Fibroblast of lung (primary cell): ENCODE measurements around the gene MVB12A. TPM values are rescaled to one million over a fixed set of nuclear protein-coding genes. Genes with fewer than 3 reads are reported as not detected.
A peak's percentile ranks its signal among the peaks of the same experiment; 100 is the strongest.

ENCODE experiments used
- DNase-seq, 2 donors: peaks; one replicate each; pipeline versions ENCODE4 v3.0.0 to v3.0.0-alpha.2; 2010; ENCODE audit warnings: low read depth in 2 of 2
- H2AFZ ChIP-seq: 2 replicates; pipeline ENCODE4 v1.5.1; 2012; ENCODE audit warnings: low read length, control low read depth, inconsistent platforms
- H3K27ac ChIP-seq: 2 replicates; pipeline ENCODE4 v1.5.1; 2011; ENCODE audit warnings: low read length, control low read depth; ENCODE audit not compliant: insufficient read depth
- H3K27me3 ChIP-seq: 2 replicates; pipeline ENCODE4 v1.5.1; 2011; ENCODE audit warnings: mild to moderate bottlenecking, low read length; ENCODE audit not compliant: control insufficient read depth, insufficient read depth
- H3K36me3 ChIP-seq: 2 replicates; pipeline ENCODE4 v1.5.1; 2011; ENCODE audit warnings: low read length; ENCODE audit not compliant: control insufficient read depth, insufficient read depth
- H3K4me1 ChIP-seq: 2 replicates; pipeline ENCODE4 v1.5.1; 2011; ENCODE audit warnings: low read length; ENCODE audit not compliant: control insufficient read depth, insufficient read depth; ENCODE audit errors: extremely low read depth
- H3K4me2 ChIP-seq: 2 replicates; pipeline ENCODE4 v1.5.1; 2011; ENCODE audit warnings: low read length, control low read depth; ENCODE audit not compliant: insufficient read depth; ENCODE audit errors: extremely low read depth
- H3K4me3 ChIP-seq, 4 experiments: fragments of 200-600 bp in 1 of 4; sonication (generic) in 1 of 4; replicated peaks in 1 of 4; 2 replicates each; pipeline ENCODE4 v1.5.1; 2011 to 2016; ENCODE audit warnings: low read length in 4 of 4, low read depth in 3 of 4, mild to moderate bottlenecking in 3 of 4, control low read depth in 2 of 4, inconsistent platforms in 1 of 4, mixed read lengths in 1 of 4; ENCODE audit not compliant: insufficient read depth in 1 of 4; ENCODE audit errors: control extremely low read depth in 1 of 4
- H3K79me2 ChIP-seq: 2 replicates; pipeline ENCODE4 v1.5.1; 2012; ENCODE audit warnings: mild to moderate bottlenecking, low read length, inconsistent platforms; ENCODE audit not compliant: control insufficient read depth, insufficient read depth
- H3K9ac ChIP-seq: 2 replicates; pipeline ENCODE4 v1.5.1; 2011; ENCODE audit warnings: mild to moderate bottlenecking, low read length, control low read depth; ENCODE audit not compliant: insufficient read depth
- H3K9me3 ChIP-seq: 2 replicates; pipeline ENCODE4 v1.5.1; 2012; ENCODE audit warnings: low read depth, low read length; ENCODE audit not compliant: control insufficient read depth, insufficient read depth
- H4K20me1 ChIP-seq: 2 replicates; pipeline ENCODE4 v1.5.1; 2011; ENCODE audit warnings: low read length; ENCODE audit not compliant: control insufficient read depth, insufficient read depth; ENCODE audit errors: extremely low read depth
- CTCF ChIP-seq, 2 donors: IDR thresholded peaks in 1 of 2; conservative IDR thresholded peaks in 1 of 2; 1 replicate in 1 of 2; 2 replicates in 1 of 2; pipeline ENCODE4 v1.5.1; 2011 to 2012; ENCODE audit warnings: low read length in 2 of 2, control low read depth in 1 of 2, inconsistent platforms in 1 of 2, low read depth in 1 of 2, mild to moderate bottlenecking in 1 of 2
- EZH2 ChIP-seq: IDR thresholded peaks from 2 replicates; pipeline ENCODE4 v1.5.1; 2012; ENCODE audit warnings: low read length, control low read depth, mild to moderate bottlenecking; ENCODE audit errors: missing control alignments
- polyA minus RNA-seq: library from RNA; depleted of rRNA, polyadenylated mRNA; stranded (reverse); fragments of >200 nt; gene quantifications from 2 replicates; pipeline ENCODE4 v1.2.3, GENCODE V29; 2011; ENCODE audit warnings: low replicate concordance
- polyA plus RNA-seq, 2 donors: library from polyadenylated mRNA; depleted of rRNA in 1 of 2; stranded (reverse) in 1 of 2; unstranded in 1 of 2; fragments of >200 nt; gene quantifications; 2 replicates each; pipeline ENCODE4 v1.2.1, GENCODE V29; 2011 to 2012; ENCODE audit warnings: missing spikeins in 1 of 2
- total RNA-seq: library from RNA; depleted of rRNA; stranded (reverse); fragments of >200 nt; gene quantifications from 2 replicates; pipeline ENCODE4 v1.2.1, GENCODE V29; 2014

MVB12A gene
- 28.0 and 34.7 TPM in 2 replicates for total RNA-seq
- polyA plus RNA-seq: 24.8 and 26.3 TPM in 2 replicates
- 36.7 and 49.2 TPM in 2 replicates for polyA plus RNA-seq (2012)
- polyA minus RNA-seq: 34.6 and 49.5 TPM in 2 replicates

DNA sequence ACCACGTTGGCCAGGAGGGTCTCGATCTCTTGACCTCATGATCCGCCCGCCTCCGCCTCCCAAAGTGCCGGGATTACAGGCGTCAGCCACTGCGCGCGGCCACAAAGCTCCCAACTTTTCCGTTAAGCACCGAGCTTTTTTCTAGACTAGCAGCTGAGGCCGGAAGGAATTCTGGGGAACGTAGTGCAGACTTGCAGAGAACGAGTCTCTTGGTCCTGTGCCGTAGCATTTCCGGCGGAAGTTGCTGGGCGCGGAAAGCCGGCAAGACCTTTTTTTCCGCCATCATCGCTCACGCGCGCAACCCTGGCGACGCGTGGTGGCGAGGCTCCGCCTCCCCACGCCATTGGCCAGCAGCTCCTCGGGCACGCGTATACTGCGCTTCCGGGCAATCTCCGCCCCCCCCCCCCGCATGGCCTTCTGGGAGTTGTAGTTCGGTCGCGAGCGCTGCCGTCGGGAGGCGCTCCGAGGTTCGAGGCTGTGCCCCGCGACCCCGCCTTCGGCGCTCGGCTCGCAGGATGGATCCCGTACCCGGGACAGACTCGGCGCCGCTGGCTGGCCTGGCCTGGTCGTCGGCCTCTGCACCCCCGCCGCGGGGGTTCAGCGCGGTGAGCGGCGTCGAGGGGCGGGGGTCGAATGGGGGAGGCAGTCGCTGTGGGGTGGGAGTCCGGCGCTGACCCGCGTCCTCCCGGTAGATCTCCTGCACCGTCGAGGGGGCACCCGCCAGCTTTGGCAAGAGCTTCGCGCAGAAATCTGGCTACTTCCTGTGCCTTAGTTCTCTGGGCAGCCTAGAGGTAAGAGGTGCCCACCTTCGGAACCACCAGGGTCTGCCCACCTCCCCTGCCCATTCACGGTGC, at the start of gene MVB12A:
Gene MVB12A (plus strand): TSS at position 427 of the 854 bp plus-strand sequence. CDS start 89 bp downstream, at position 516.
- no peaks in the 10 kb centered on the region for H3K79me2 ChIP-seq
- peak within 1 kb of the TSS; percentile 86 for H2AFZ ChIP-seq
- DNase-seq: peak; percentile 99
- H3K27me3 ChIP-seq: peaks cover 2% of the 10 kb centered on the region
- peak within 1 kb of the TSS; percentile 56 for H3K27ac ChIP-seq
- peaks cover 1% of the 10 kb centered on the region for H3K36me3 ChIP-seq
- H3K4me2 ChIP-seq: peak within 1 kb of the TSS; percentile 92
- no peaks in the 10 kb centered on the region for H3K4me1 ChIP-seq
- no peaks in the 10 kb centered on the region for H4K20me1 ChIP-seq
- no peaks in the 10 kb centered on the region for H3K9me3 ChIP-seq
- TF ChIP-seq EZH2 (no peak), CTCF (conservative IDR thresholded peaks at IDR 0.05 in 1 of 2, IDR thresholded peaks at IDR 0.05 in 1 of 2; ENCODE audit: low read depth in 1 of 2, low read length in 2 of 2) (no peak)
- H3K4me3 ChIP-seq: peak within 1 kb of the TSS; percentile 61 to 88 (median 80)
- peak within 1 kb of the TSS; percentile 27 for H3K9ac ChIP-seq

DNA sequence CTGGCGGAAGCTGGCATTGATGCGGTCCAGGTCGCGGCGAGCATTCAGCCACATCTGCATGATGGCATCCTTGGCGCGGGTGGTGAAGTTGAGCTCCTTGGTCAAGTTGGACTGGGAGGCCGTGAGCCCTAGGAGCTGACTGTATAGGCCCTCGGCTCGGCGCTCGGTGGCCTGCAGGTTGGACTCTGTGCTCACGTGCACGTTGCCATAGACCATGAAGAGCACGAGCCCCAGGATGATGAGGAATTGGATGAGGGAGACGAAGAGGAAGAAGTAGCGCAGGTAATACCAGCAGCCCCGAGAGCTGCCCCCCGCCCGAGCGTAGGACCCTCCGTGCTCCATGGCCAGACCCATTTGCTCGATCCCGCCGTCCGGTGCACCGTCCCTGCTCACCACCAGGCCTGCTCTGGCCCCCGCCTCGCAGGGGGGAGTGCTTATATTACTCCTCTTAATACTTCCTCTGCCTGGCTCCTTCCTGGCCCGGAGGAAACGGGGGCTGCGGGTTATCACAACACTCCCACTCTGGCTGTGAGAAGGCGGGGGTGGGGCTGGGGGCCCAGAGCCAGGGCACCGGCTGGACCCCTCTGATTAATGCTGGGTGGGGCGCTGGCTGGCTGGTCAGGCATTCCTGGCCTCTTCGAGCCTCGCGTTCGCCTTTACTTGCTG, 42.8 kb upstream of the MVB12A start, which contains the start of gene PLVAP:
Gene PLVAP (minus strand): TSS at position 408 of the 666 bp plus-strand sequence. CDS start 54 bp downstream, at position 354.
- no peak within 1 kb of the TSS for H3K4me2 ChIP-seq
- DNase-seq: no peak

More for the DNA sequence above, 42.8 kb upstream of the MVB12A start, which contains the start of gene PLVAP:
- no peak within 1 kb of the TSS for H3K27ac ChIP-seq
- TF ChIP-seq EZH2 (no peak), CTCF (conservative IDR thresholded peaks at IDR 0.05 in 1 of 2, IDR thresholded peaks at IDR 0.05 in 1 of 2; ENCODE audit: low read depth in 1 of 2, low read length in 2 of 2) (no peak)
- no peak within 1 kb of the TSS for H2AFZ ChIP-seq
- no peak within 1 kb of the TSS for H3K4me3 ChIP-seq
- H3K36me3 ChIP-seq: no peaks in the 10 kb centered on the region
- H3K27me3 ChIP-seq: no peaks in the 10 kb centered on the region
- H3K4me1 ChIP-seq: no peaks in the 10 kb centered on the region
- H3K79me2 ChIP-seq: no peaks in the 10 kb centered on the region
- no peaks in the 10 kb centered on the region for H4K20me1 ChIP-seq
- H3K9ac ChIP-seq: no peak within 1 kb of the TSS
- no peaks in the 10 kb centered on the region for H3K9me3 ChIP-seq
